Islet precursor cell (in vitro differentiated cells): ENCODE measurements around the gene LMNTD1.
"Not testable (repeated sequence)": the region's sequence is repeated elsewhere in the genome, so short reads cannot be mapped to it uniquely, and the experiment has no call there.

Experiments used
- DNase-seq: peaks from one replicate; pipeline ENCODE4 v3.0.0-alpha.2; 2018

LMNTD1 gene

DNA sequence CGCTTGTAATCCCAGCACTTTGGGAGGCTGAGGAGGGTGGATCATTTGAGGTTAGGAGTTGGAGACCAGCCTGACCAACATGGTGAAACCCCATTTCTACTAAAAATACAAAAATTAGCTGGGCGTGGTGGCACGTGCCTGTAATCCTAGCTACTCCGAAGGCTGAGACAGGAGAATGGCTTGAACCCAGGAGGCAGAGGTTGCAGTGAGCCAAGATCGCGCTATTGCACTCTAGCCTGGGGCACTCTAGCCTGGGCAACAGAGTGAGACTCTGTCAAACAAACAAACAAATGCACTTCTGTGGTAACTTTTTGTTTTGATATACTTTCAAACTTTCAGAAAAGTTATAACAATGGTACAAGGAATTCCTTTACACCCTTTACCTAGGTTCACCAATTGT, 126.3 kb downstream of the LMNTD1 start:
- not testable (repeated sequence) for DNase-seq
